HepG2 (cell line): ENCODE data around the gene SLC25A25. TPM values are rescaled to one million over a fixed set of nuclear protein-coding genes. Genes with fewer than 3 reads are reported as not detected.

Experiments used
- AGO2 ChIP-seq: fragments of 200-400 bp; formaldehyde crosslinking; optimal IDR thresholded peaks from 2 replicates; pipeline ENCODE3; 2017; ENCODE audit warnings: mild to moderate bottlenecking, low read depth, low read length, moderate library complexity
- FOSL1 ChIP-seq: sonication (generic); formaldehyde crosslinking; IDR thresholded peaks from 2 replicates; pipeline ENCODE4 v1.9.0; 2021; ENCODE audit warnings: missing genetic modification reagents, borderline replicate concordance
- FOXA1 ChIP-seq, 2 experiments: fragments of 450-650 bp in 1 of 2; sonication (generic) in 1 of 2; formaldehyde crosslinking in 1 of 2; IDR thresholded peaks; 2 replicates each; pipeline versions ENCODE4 v1.4.0 to v1.6.1; 2016 to 2020; ENCODE audit warnings: missing genetic modification reagents in 1 of 2
- GLI4 ChIP-seq: sonication (generic); formaldehyde crosslinking; IDR thresholded peaks from 2 replicates; pipeline ENCODE4 v1.5.1; 2020; ENCODE audit warnings: missing genetic modification reagents, mild to moderate bottlenecking, moderate library complexity, borderline replicate concordance
- HNF4G ChIP-seq, 2 experiments: sonication (generic) in 1 of 2; formaldehyde crosslinking in 1 of 2; IDR thresholded peaks; 2 replicates each; pipeline versions ENCODE4 v1.4.0 to v1.6.1; 2011 to 2020; ENCODE audit warnings: borderline replicate concordance in 2 of 2, low read depth in 2 of 2, mild to moderate bottlenecking in 2 of 2, low read length in 1 of 2, missing genetic modification reagents in 1 of 2, moderate library complexity in 1 of 2
- ISX ChIP-seq: sonication (generic); formaldehyde crosslinking; conservative IDR thresholded peaks from 2 replicates; pipeline ENCODE4 v1.5.0; 2020; ENCODE audit warnings: missing genetic modification reagents
- MAF1 ChIP-seq: sonication (generic); formaldehyde crosslinking; IDR thresholded peaks from 2 replicates; pipeline ENCODE4 v1.5.0; 2020; ENCODE audit warnings: missing genetic modification reagents, borderline replicate concordance
- MAFG ChIP-seq: sonication (generic); formaldehyde crosslinking; IDR thresholded peaks from 2 replicates; pipeline ENCODE4 v1.5.1; 2020; ENCODE audit warnings: mild to moderate bottlenecking, missing genetic modification reagents
- NFIB ChIP-seq: sonication (generic); formaldehyde crosslinking; IDR thresholded peaks from 2 replicates; pipeline ENCODE4 v1.9.0; 2021; ENCODE audit warnings: missing genetic modification reagents, mild to moderate bottlenecking, borderline replicate concordance
- NONO ChIP-seq, 2 experiments: fragments of 450-650 bp in 1 of 2; sonication (generic) in 1 of 2; formaldehyde crosslinking in 1 of 2; IDR thresholded peaks in 1 of 2; conservative IDR thresholded peaks in 1 of 2; 2 replicates each; pipeline versions ENCODE4 v1.6.1 to v1.8.0; 2017 to 2022; ENCODE audit warnings: mild to moderate bottlenecking in 1 of 2, missing genetic modification reagents in 1 of 2, moderate library complexity in 1 of 2
- PITX1 ChIP-seq: sonication (generic); formaldehyde crosslinking; IDR thresholded peaks from 2 replicates; pipeline ENCODE4 v1.5.1; 2020; ENCODE audit warnings: mild to moderate bottlenecking, missing genetic modification reagents
- PPARG ChIP-seq: conservative IDR thresholded peaks from 2 replicates; pipeline ENCODE4 v1.6.1; 2016; ENCODE audit warnings: missing biosample characterization, missing genetic modification reagents
- SCMH1 ChIP-seq: sonication (generic); formaldehyde crosslinking; IDR thresholded peaks from 2 replicates; pipeline ENCODE4 v1.9.0; 2021; ENCODE audit warnings: missing genetic modification reagents, mild to moderate bottlenecking, borderline replicate concordance
- SKI ChIP-seq: fragments of 450-650 bp; IDR thresholded peaks from one replicate; pipeline ENCODE4 v1.6.1; 2018; ENCODE audit warnings: mild to moderate bottlenecking; ENCODE audit not compliant: partially characterized antibody
- SMC3 ChIP-seq: IDR thresholded peaks from 2 replicates; pipeline ENCODE4 v1.6.1; 2011; ENCODE audit warnings: low read length, improper control_type of control experiment
- SOX6 ChIP-seq, 2 experiments: fragments of 450-650 bp in 1 of 2; sonication (generic) in 1 of 2; formaldehyde crosslinking in 1 of 2; IDR thresholded peaks; 2 replicates each; pipeline versions ENCODE4 v1.4.0 to v1.6.1; 2017 to 2020; ENCODE audit warnings: antibody characterized with exemption in 1 of 2, mild to moderate bottlenecking in 1 of 2, missing genetic modification reagents in 1 of 2
- ZBTB33 ChIP-seq: sonication (generic); formaldehyde crosslinking; IDR thresholded peaks from 2 replicates; pipeline ENCODE4 v1.4.0; 2020; ENCODE audit warnings: missing genetic modification reagents
- ZKSCAN5 ChIP-seq: sonication (generic); formaldehyde crosslinking; IDR thresholded peaks from 2 replicates; pipeline ENCODE4 v1.5.1; 2020; ENCODE audit warnings: mild to moderate bottlenecking, missing genetic modification reagents
- ZKSCAN8 ChIP-seq: IDR thresholded peaks from 2 replicates; pipeline ENCODE4 v1.6.1; 2016; ENCODE audit warnings: borderline replicate concordance, missing genetic modification reagents, missing compliant biosample characterization
- ZNF282 ChIP-seq: fragments of 450-650 bp; IDR thresholded peaks from 2 replicates; pipeline ENCODE4 v1.6.1; 2018; ENCODE audit not compliant: partially characterized antibody
- ZNF292 ChIP-seq: sonication (generic); formaldehyde crosslinking; IDR thresholded peaks from 2 replicates; pipeline ENCODE4 v1.8.1; 2022; ENCODE audit warnings: mild to moderate bottlenecking, low read depth, missing genetic modification reagents, borderline replicate concordance
- ZNF430 ChIP-seq: sonication (generic); formaldehyde crosslinking; IDR thresholded peaks from 2 replicates; pipeline ENCODE4 v1.9.0; 2021; ENCODE audit warnings: mild to moderate bottlenecking, missing genetic modification reagents
- ZNF441 ChIP-seq: sonication (generic); formaldehyde crosslinking; IDR thresholded peaks from 2 replicates; pipeline ENCODE4 v1.7.0; 2021; ENCODE audit warnings: missing genetic modification reagents, borderline replicate concordance
- ZNF749 ChIP-seq: sonication (generic); formaldehyde crosslinking; IDR thresholded peaks from 2 replicates; pipeline ENCODE4 v1.8.0; 2022; ENCODE audit warnings: mild to moderate bottlenecking, missing genetic modification reagents, moderate library complexity, borderline replicate concordance
- ZNF788 ChIP-seq: sonication (generic); formaldehyde crosslinking; IDR thresholded peaks from 2 replicates; pipeline ENCODE4 v1.5.0; 2020; ENCODE audit warnings: mild to moderate bottlenecking, missing genetic modification reagents, borderline replicate concordance
- ZNF879 ChIP-seq: sonication (generic); formaldehyde crosslinking; IDR thresholded peaks from 2 replicates; pipeline ENCODE4 v1.8.1; 2023; ENCODE audit warnings: missing genetic modification reagents
- polyA plus RNA-seq, 8 experiments: library from polyadenylated mRNA; depleted of rRNA in 3 of 8; stranded (reverse) in 7 of 8; unstranded in 1 of 8; fragments of >200 nt; fragmentation: Illumina TruSeq in 4 of 8; extraction: Trizol in 4 of 8; gene quantifications; 2 replicates each; pipeline versions ENCODE4 v1.2.1 to v1.2.3, GENCODE V29; 2011 to 2016; ENCODE audit warnings: low read depth in 4 of 8, missing spikeins in 1 of 8, mixed read lengths in 1 of 8; ENCODE audit not compliant: insufficient read depth in 1 of 8
- total RNA-seq, 5 experiments: library from RNA; depleted of rRNA; stranded (reverse); fragments of >200 nt; fragmentation: Illumina TruSeq; extraction: Trizol; gene quantifications; 2 replicates each; pipeline ENCODE4 v1.2.3, GENCODE V29; 2016; ENCODE audit warnings: low read depth in 1 of 5
- TF ChIP-seq, protein P1 (sequence below): sonication (generic); formaldehyde crosslinking; IDR thresholded peaks from 2 replicates; pipeline ENCODE4 v1.4.0; 2020; ENCODE audit warnings: mild to moderate bottlenecking, missing genetic modification reagents

SLC25A25 gene
- total and polyA plus RNA-seq, 2 of the 13 experiments (the other 11 are each of a cell fraction or from before 2014, with no cell fraction given), result 10.5 to 24.8 TPM

DNA sequence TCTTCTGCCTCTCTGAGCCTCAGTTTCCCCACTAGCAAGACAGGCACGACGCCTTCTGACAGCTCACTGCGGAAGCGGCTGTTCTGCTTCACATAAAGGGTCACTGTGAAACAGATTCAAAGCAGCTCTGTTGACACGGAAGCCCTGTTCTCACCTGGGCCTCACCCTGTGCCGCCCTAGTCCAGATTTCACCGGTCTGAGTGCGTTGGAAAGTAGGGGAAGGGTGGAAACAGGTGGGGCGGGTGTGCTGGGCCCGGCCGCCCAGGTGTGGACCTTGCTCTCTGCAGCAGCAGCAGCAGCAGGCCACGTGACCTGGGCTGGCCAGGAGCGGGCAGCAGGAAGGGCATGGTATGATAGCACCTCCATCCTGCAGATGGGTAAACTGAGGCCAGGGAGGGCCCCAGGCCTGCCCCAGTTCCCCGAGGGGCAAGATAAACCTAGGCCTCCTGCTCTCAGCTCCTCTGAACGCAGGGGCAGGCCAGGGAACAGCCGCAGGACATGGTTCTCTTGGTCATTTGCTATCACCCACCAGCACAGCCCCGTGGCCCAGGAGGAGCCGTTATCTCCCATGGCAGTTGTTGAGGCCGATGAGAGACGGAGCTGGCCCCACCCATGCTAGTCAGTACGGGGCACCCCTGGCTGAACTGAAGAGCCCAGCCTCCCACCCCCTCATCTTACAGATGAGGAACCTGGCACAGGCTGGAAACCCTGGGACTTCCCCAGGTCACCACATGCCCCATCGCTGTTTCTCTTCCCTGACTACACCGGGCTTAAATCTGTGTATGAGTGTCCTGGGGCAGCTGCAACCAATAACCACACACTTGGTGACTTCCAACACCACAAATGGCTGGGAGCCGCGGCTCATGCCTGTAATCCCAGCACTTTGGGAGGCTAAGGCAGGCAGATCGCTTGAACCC is 47.4 kb downstream of the SLC25A25 start (continued):
- TF ChIP-seq ZKSCAN8 (CRISPR knock-in tag), result peak; percentile 91
- TF ChIP-seq ZNF788 (CRISPR knock-in tag), result peak; percentile 92; the same call in 1 of the 2 replicates
- no peak for TF ChIP-seq SOX6 (IDR thresholded peaks at IDR 0.05)
- peak; percentile 95 for TF ChIP-seq SOX6 (CRISPR knock-in tag; IDR thresholded peaks at IDR 0.05)
- TF ChIP-seq GLI4 (CRISPR knock-in tag), result no peak
- no peak for TF ChIP-seq SMC3
- TF ChIP-seq MAF1 (CRISPR knock-in tag), result no peak
- no peak for TF ChIP-seq MAFG (CRISPR knock-in tag)
- peak; percentile 100 for TF ChIP-seq PPARG (CRISPR knock-in tag)
- peak; percentile 83 for TF ChIP-seq ZNF441 (CRISPR knock-in tag)
- TF ChIP-seq ZNF430 (CRISPR knock-in tag), result peak; percentile 92
- no peak for TF ChIP-seq NFIB
- TF ChIP-seq SCMH1 (CRISPR knock-in tag), result no peak
- TF ChIP-seq ISX (CRISPR knock-in tag), result no peak
- no peak for TF ChIP-seq FOSL1 (CRISPR knock-in tag)
- peak; percentile 43 for TF ChIP-seq SKI
- peak; percentile 96 for TF ChIP-seq ZNF292
- peak; percentile 66; the same call in 1 of the 2 replicates for TF ChIP-seq ZNF749 (CRISPR knock-in tag)
- TF ChIP-seq HNF4G (IDR thresholded peaks at IDR 0.05; ENCODE audit: borderline replicate concordance, low read depth, low read length), result peak; percentile 94
- peak; percentile 96 for TF ChIP-seq HNF4G (CRISPR knock-in tag; IDR thresholded peaks at IDR 0.05; ENCODE audit: borderline replicate concordance, low read depth)
- TF ChIP-seq ZNF282, result no peak
- TF ChIP-seq PITX1 (CRISPR knock-in tag), result peak; percentile 96
- peak; percentile 57; the same call in 1 of the 2 replicates for TF ChIP-seq ZBTB33 (CRISPR knock-in tag)
- no peak for TF ChIP-seq AGO2
- TF ChIP-seq, protein P1, sequence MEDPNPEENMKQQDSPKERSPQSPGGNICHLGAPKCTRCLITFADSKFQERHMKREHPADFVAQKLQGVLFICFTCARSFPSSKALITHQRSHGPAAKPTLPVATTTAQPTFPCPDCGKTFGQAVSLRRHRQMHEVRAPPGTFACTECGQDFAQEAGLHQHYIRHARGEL, result no peak
- 0 out of 2 replicates have a peak, but pooled peaks have one; percentile 20 for TF ChIP-seq ZNF879
- no peak for TF ChIP-seq ZKSCAN5 (CRISPR knock-in tag)
- TF ChIP-seq NONO (IDR thresholded peaks at IDR 0.05), result no peak
- TF ChIP-seq NONO (CRISPR knock-in tag; conservative IDR thresholded peaks at IDR 0.05), result peak; percentile 92
- no peak for TF ChIP-seq FOXA1 (IDR thresholded peaks at IDR 0.05)
- peak; percentile 91 for TF ChIP-seq FOXA1 (CRISPR knock-in tag; IDR thresholded peaks at IDR 0.05)
